Smooth muscle cell (in vitro differentiated cells): Measurements from ENCODE around the gene DCAF8. TPM values are rescaled to one million over a fixed set of nuclear protein-coding genes. Genes with fewer than 3 reads are reported as not detected.

Experiments
- DNase-seq: peaks from one replicate; lab custom pipeline; 2025; ENCODE audit not compliant: unreplicated experiment; lab: John Stamatoyannopoulos, UW
- H2AFZ ChIP-seq: fragments of 200-600 bp; sonication (generic); 2 replicates; pipeline ENCODE4 v1.6.0; 2016; ENCODE audit warnings: antibody characterized with exemption, low read depth, mild to moderate bottlenecking
- H3F3A ChIP-seq: fragments of 200-600 bp; sonication (generic); 2 replicates; pipeline ENCODE4 v1.6.0; 2017; ENCODE audit warnings: antibody characterized with exemption, low read depth
- H3K27ac ChIP-seq: fragments of 200-600 bp; sonication (generic); 2 replicates; pipeline ENCODE4 v1.5.1; 2016; ENCODE audit warnings: low read depth, mild to moderate bottlenecking
- H3K27me3 ChIP-seq: fragments of 200-600 bp; sonication (generic); 2 replicates; pipeline ENCODE4 v1.6.1; 2016; ENCODE audit warnings: low read depth, mild to moderate bottlenecking
- H3K36me3 ChIP-seq: fragments of 200-600 bp; sonication (generic); 2 replicates; pipeline ENCODE4 v1.5.1; 2016; ENCODE audit warnings: low read depth
- H3K4me1 ChIP-seq: fragments of 200-600 bp; sonication (generic); 2 replicates; pipeline ENCODE4 v1.5.1; 2016; ENCODE audit warnings: low read depth
- H3K4me2 ChIP-seq: fragments of 200-600 bp; sonication (generic); 2 replicates; pipeline ENCODE4 v1.6.0; 2016; ENCODE audit warnings: mild to moderate bottlenecking
- H3K4me3 ChIP-seq: fragments of 200-600 bp; sonication (generic); 2 replicates; pipeline ENCODE4 v1.5.1; 2016; ENCODE audit warnings: mild to moderate bottlenecking
- H3K79me2 ChIP-seq: fragments of 200-600 bp; sonication (generic); 2 replicates; pipeline ENCODE4 v1.6.0; 2016; ENCODE audit warnings: low read depth, mild to moderate bottlenecking
- H3K9ac ChIP-seq: fragments of 200-600 bp; sonication (generic); 2 replicates; pipeline ENCODE4 v1.6.0; 2016; ENCODE audit warnings: low read depth
- H3K9me3 ChIP-seq: fragments of 200-600 bp; sonication (generic); replicated peaks from 2 replicates; pipeline ENCODE4 v1.5.1; 2016; ENCODE audit warnings: low read depth
- H4K20me1 ChIP-seq: fragments of 200-600 bp; sonication (generic); 2 replicates; pipeline ENCODE4 v1.6.0; 2016; ENCODE audit warnings: low read depth
- WGBS: methylation state at CpG from one replicate; pipeline ENCODE4 v1.1.7; 2016; ENCODE audit warnings: low lambda C conversion rate; 5-methylcytosine and 5-hydroxymethylcytosine counted together
- polyA plus RNA-seq: library from polyadenylated mRNA; unstranded; fragments of >200 nt; fragmentation: Nextera tagmentation; extraction: Ambion mirVana; gene quantifications from 2 replicates; pipeline ENCODE4 v1.2.1, GENCODE V29; 2016
- total RNA-seq: library from RNA; depleted of rRNA; stranded (reverse); fragments of >200 nt; gene quantifications from 2 replicates; pipeline ENCODE4 v1.2.3, GENCODE V29; 2014
- TF ChIP-seq, protein P1 (sequence below): fragments of 200-600 bp; sonication (generic); IDR thresholded peaks from 2 replicates; pipeline ENCODE4 v1.5.1; 2017; ENCODE audit warnings: borderline replicate concordance, mild to moderate bottlenecking, antibody characterized with exemption; ENCODE audit not compliant: insufficient read depth, poor library complexity, severe bottlenecking

Gene DCAF8
- total and polyA plus RNA-seq, 2 experiments from 2014 or later, result 63.6 to 79.9 TPM

DNA sequence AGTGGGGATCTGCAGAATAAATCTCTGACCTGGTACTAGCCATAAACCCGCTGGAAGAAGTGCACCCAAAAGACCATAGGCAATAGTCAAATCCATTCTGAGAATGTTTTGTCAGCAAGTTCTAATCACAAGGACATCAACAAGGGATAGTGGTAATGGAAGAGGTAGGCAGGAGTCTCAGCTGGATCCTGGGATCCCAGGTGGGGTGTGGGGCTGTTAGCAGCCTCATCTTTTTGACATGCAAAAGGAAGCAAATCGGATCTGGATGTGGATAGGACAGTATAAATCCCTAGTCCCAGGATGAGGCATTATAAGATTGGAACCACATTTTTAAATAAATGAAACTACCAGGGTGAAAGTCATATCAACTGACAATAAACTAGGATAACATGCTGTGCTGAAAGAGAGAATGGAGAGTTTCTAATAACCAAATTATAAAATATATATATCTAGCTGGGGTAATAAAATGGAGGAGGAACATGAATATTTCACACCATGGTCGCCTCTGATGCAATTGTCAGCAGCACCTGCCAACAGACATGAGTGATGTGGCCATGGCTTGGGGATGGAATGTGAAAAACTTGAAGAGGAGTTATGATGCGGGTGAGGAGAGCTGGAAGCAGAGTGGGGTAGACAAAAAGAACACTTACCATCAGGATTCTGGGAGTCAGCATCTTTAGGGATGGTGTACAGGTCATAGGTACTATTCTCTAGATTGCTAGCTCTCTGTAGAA is 46.3 kb upstream of the DCAF8 start:
- Histone ChIP-seq H3K36me3 (peaks cover 40% of the 10 kb centered on the region), H3K4me2 (no peak overlapping the region), H3K79me2 (peaks cover 48% of the 10 kb centered on the region), H3K9ac (no peak overlapping the region), H3K27me3 (no peaks in the 10 kb centered on the region), H3K9me3 (no peaks in the 10 kb centered on the region), H3K4me3 (no peak overlapping the region), H3F3A (no peaks in the 10 kb centered on the region), H3K4me1 (peaks cover 3% of the 10 kb centered on the region), H2AFZ (no peak overlapping the region), H3K27ac (no peak overlapping the region), H4K20me1 (peaks cover 87% of the 10 kb centered on the region)
- WGBS, result 91% methylated on average over 4 of the region's 4 CpGs
- TF ChIP-seq, protein P1, sequence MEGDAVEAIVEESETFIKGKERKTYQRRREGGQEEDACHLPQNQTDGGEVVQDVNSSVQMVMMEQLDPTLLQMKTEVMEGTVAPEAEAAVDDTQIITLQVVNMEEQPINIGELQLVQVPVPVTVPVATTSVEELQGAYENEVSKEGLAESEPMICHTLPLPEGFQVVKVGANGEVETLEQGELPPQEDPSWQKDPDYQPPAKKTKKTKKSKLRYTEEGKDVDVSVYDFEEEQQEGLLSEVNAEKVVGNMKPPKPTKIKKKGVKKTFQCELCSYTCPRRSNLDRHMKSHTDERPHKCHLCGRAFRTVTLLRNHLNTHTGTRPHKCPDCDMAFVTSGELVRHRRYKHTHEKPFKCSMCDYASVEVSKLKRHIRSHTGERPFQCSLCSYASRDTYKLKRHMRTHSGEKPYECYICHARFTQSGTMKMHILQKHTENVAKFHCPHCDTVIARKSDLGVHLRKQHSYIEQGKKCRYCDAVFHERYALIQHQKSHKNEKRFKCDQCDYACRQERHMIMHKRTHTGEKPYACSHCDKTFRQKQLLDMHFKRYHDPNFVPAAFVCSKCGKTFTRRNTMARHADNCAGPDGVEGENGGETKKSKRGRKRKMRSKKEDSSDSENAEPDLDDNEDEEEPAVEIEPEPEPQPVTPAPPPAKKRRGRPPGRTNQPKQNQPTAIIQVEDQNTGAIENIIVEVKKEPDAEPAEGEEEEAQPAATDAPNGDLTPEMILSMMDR, result no peak
- DNase-seq, result no peak

DNA sequence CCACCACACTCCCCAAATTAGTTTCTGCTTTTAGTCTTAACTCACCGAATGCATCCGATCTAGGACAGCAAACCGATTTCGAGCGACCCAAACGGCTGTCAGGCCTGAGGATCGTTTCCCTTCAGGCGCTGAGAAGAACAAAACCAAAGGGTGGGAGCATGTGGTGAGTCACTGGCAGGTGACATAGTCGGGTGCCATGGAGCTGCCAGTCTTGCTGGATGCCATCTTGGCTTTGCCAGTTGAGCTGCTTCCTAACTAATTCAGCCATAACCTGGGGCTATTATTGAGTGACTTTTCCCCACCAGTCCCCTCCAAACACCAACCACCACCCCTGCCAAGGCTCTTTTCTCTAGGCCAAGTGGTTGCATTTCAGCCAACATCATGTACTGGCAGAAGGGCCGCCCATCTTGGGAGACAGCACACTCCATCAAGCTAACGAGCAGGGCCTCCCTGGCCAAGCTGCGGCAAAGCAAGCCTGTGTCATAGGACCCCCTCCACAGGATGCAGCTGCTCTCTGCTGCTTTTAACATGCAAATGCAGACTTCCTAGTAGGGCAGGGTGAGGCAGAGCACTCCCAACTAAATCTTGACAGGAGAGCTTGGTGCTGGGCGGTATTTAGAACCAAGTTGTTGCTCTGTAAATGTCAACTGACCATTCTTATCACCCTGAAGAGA is 44.9 kb upstream of the DCAF8 start:
- Histone ChIP-seq H3K27ac (no peak overlapping the region), H3K4me3 (no peak overlapping the region), H3K9ac (no peak overlapping the region), H3K27me3 (no peaks in the 10 kb centered on the region), H3K79me2 (peaks cover 51% of the 10 kb centered on the region), H4K20me1 (peaks cover 89% of the 10 kb centered on the region), H3K9me3 (no peaks in the 10 kb centered on the region), H3K4me1 (peaks cover 3% of the 10 kb centered on the region), H2AFZ (no peak overlapping the region), H3K36me3 (peaks cover 39% of the 10 kb centered on the region), H3K4me2 (no peak overlapping the region), H3F3A (no peaks in the 10 kb centered on the region)
- TF ChIP-seq, protein P1, result no peak
- no peak for DNase-seq
- 94% methylated on average over 13 of the region's 13 CpGs for WGBS

DNA sequence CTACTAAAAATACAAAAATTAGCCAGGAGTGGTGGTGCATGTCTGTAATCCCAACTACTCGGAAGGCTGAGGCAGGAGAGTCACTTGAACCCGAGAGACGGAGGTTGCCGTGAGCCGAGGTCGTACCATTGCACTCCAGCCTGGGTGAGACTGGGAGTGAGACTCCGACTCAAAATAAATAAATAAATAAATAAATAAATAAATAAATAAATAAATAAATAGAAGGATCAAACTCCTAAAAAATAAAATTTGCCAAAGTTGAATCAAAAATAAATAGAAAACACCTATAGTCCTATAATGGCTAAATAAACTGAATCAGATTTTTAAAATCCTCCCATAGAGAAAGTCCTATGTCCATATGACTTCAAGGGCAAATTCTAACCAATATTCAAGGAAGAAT is 37.8 kb upstream of the DCAF8 start:
- H3K79me2 ChIP-seq, result peaks cover 31% of the 10 kb centered on the region
- no peak for DNase-seq
- TF ChIP-seq, protein P1, result no peak
- H3K4me2 ChIP-seq, result no peak overlapping the region
- no peak overlapping the region for H3K9ac ChIP-seq
- peaks cover 50% of the 10 kb centered on the region for H3K36me3 ChIP-seq
- H3K27me3 ChIP-seq, result no peaks in the 10 kb centered on the region
- no peaks in the 10 kb centered on the region for H3K9me3 ChIP-seq
- no peak overlapping the region for H3K27ac ChIP-seq
- no peak overlapping the region for H2AFZ ChIP-seq
- peaks cover 20% of the 10 kb centered on the region for H3F3A ChIP-seq
- WGBS, result 84% methylated on average over 7 of the region's 7 CpGs
- H3K4me1 ChIP-seq, result no peaks in the 10 kb centered on the region
- no peak overlapping the region for H3K4me3 ChIP-seq
- peaks cover 99% of the 10 kb centered on the region for H4K20me1 ChIP-seq
